Common myeloid progenitor, CD34-positive (primary cell): ENCODE results near the gene DTNBP1.

Experiments used
- CTCF ChIA-PET: fragments of 350-600 bp; sonication (Branson Sonifier 250); formaldehyde crosslinking; loops from one replicate; lab custom pipeline; 2021; ENCODE audit warnings: antibody characterized with exemption; lab: Charles Lee
- POLR2A ChIA-PET: fragments of 350-600 bp; sonication (Branson Sonifier 250); formaldehyde crosslinking; loops from one replicate; lab custom pipeline; 2021; ENCODE audit warnings: antibody characterized with exemption; lab: Charles Lee
- DNase-seq, 3 donors: peaks; one replicate each; pipeline versions ENCODE4 v3.0.0 to v3.0.0-alpha.2; 2013
- H3K27ac ChIP-seq, 2 experiments: 1 replicate in 1 of 2; 2 replicates in 1 of 2; pipeline ENCODE4 v1.7.0; 2013; ENCODE audit warnings: inconsistent platforms in 2 of 2, low read length in 2 of 2, mild to moderate bottlenecking in 2 of 2, low read depth in 1 of 2, moderate library complexity in 1 of 2; ENCODE audit not compliant: severe bottlenecking in 2 of 2, insufficient read depth in 1 of 2, poor library complexity in 1 of 2
- H3K27me3 ChIP-seq, 5 experiments: replicated peaks in 2 of 5; 1 replicate in 3 of 5; 2 replicates in 2 of 5; pipeline versions ENCODE4 v1.6.1 to v1.7.0; 2013; ENCODE audit warnings: low read length in 4 of 5, mild to moderate bottlenecking in 2 of 5, moderate library complexity in 2 of 5, inconsistent platforms in 1 of 5; ENCODE audit not compliant: insufficient read depth in 5 of 5, control insufficient read depth in 4 of 5
- H3K36me3 ChIP-seq, 4 experiments: 1 replicate in 2 of 4; 2 replicates in 2 of 4; pipeline versions ENCODE4 v1.6.1 to v1.7.0; 2013; ENCODE audit warnings: low read length in 3 of 4, control low read depth in 1 of 4, mild to moderate bottlenecking in 1 of 4; ENCODE audit not compliant: control insufficient read depth in 4 of 4, insufficient read depth in 4 of 4
- H3K4me1 ChIP-seq, 4 experiments: 1 replicate in 3 of 4; 2 replicates in 1 of 4; pipeline versions ENCODE4 v1.6.1 to v1.7.1; 2013; ENCODE audit warnings: low read length in 3 of 4, mild to moderate bottlenecking in 3 of 4, control low read depth in 1 of 4, inconsistent platforms in 1 of 4, moderate library complexity in 1 of 4; ENCODE audit not compliant: control insufficient read depth in 4 of 4, insufficient read depth in 4 of 4; ENCODE audit errors: control extremely low read depth in 1 of 4
- H3K4me3 ChIP-seq, 7 experiments: 1 replicate in 4 of 7; 2 replicates in 3 of 7; pipeline versions ENCODE4 v1.5.1 to v1.7.0; 2013; ENCODE audit warnings: mild to moderate bottlenecking in 7 of 7, low read length in 6 of 7, moderate library complexity in 6 of 7, inconsistent platforms in 2 of 7, low read depth in 2 of 7, control low read depth in 1 of 7; ENCODE audit not compliant: insufficient read depth in 4 of 7, control insufficient read depth in 1 of 7; ENCODE audit errors: extremely low read depth in 1 of 7
- H3K9me3 ChIP-seq, 5 experiments: 1 replicate in 4 of 5; 2 replicates in 1 of 5; pipeline versions ENCODE4 v1.6.1 to v1.7.1; 2013; ENCODE audit warnings: low read length in 4 of 5, mild to moderate bottlenecking in 2 of 5, inconsistent platforms in 1 of 5, low read depth in 1 of 5, moderate library complexity in 1 of 5; ENCODE audit not compliant: control insufficient read depth in 4 of 5, insufficient read depth in 2 of 5; ENCODE audit errors: control extremely low read depth in 1 of 5
- WGBS: methylation state at CpG from one replicate; pipeline ENCODE4 v1.1.5; 2013; ENCODE audit not compliant: insufficient coverage; 5-methylcytosine and 5-hydroxymethylcytosine counted together

DTNBP1 gene

GRCh38 chr6:15500078-15500740 is 162.6 kb downstream of the DTNBP1 start:
- no peak overlapping the region for H3K4me3 ChIP-seq
- no peak overlapping the region for H3K27ac ChIP-seq
- ChIA-PET POLR2A (no interaction called here), CTCF (interaction anchor here (1.1 kb wide), 1 partner anchor 55 kb away, joined by 3 read pairs; no protein-coding TSS in a partner anchor)
- DNase-seq = no peak
- H3K9me3 ChIP-seq = no peaks in the 10 kb centered on the region
- H3K27me3 ChIP-seq = no peaks in the 10 kb centered on the region
- peaks cover 12 to 96% (median 81%) of the 10 kb centered on the region in 4 experiments for H3K36me3 ChIP-seq
- 92% methylated on average over 14 of the region's 16 CpGs for WGBS
- peaks cover 0 to 11% (median 0%) of the 10 kb centered on the region in 4 experiments for H3K4me1 ChIP-seq

- H3K27me3 ChIP-seq = no peaks in the 10 kb centered on the region
- WGBS = 100% methylated on average over 3 of the region's 9 CpGs
Measured at GRCh38 chr6:15499591-15499990, 163.2 kb downstream of the DTNBP1 start.

GRCh38 chr6:15499125-15499524 is 163.7 kb downstream of the DTNBP1 start:
- 100% methylated on average over 12 of the region's 12 CpGs for WGBS
- Histone ChIP-seq H3K4me3 (no peak overlapping the region), H3K9me3 (no peaks in the 10 kb centered on the region), H3K36me3 (peaks cover 12 to 92% (median 80%) of the 10 kb centered on the region in 4 experiments), H3K4me1 (peaks cover 0 to 8% (median 0%) of the 10 kb centered on the region in 4 experiments), H3K27ac (no peak overlapping the region), H3K27me3 (no peaks in the 10 kb centered on the region)
- ChIA-PET POLR2A (no interaction called here), CTCF (no interaction called here)
- DNase-seq = no peak

More at GRCh38 chr6:15499591-15499990, 163.2 kb downstream of the DTNBP1 start:
- DNase-seq = no peak
- H3K4me1 ChIP-seq = peaks cover 0 to 10% (median 0%) of the 10 kb centered on the region in 4 experiments
- H3K36me3 ChIP-seq = peaks cover 12 to 96% (median 82%) of the 10 kb centered on the region in 4 experiments
- H3K27ac ChIP-seq = no peak overlapping the region
- CTCF ChIA-PET = no interaction called here
- POLR2A ChIA-PET = no interaction called here
- no peak overlapping the region for H3K4me3 ChIP-seq
- H3K9me3 ChIP-seq = no peaks in the 10 kb centered on the region

DNA sequence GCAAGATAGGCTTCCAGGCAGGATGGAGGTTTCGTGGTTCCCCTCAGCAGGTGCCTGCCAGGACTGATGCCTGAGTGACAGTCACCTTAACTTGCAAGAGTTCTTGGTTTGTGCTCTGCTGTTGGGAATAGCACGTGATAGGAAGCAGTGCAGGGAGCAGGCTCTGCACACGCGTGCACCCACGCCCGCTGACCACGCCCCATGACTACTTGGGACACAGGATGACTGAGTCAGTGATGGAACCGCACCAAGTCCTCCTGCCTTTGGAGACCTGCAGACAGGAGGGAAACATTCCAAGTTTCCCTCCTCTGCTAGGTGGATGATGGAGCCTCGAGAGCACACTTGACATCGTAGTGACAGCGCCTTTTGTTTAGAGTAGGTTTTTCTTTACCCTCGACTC is 164.2 kb downstream of the DTNBP1 start:
- H3K4me1 ChIP-seq = peaks cover 0 to 8% (median 0%) of the 10 kb centered on the region in 4 experiments
- ChIA-PET CTCF (no interaction called here), POLR2A (no interaction called here)
- H3K4me3 ChIP-seq = no peak overlapping the region
- H3K27ac ChIP-seq = no peak overlapping the region
- H3K36me3 ChIP-seq = peaks cover 12 to 90% (median 75%) of the 10 kb centered on the region in 4 experiments
- H3K27me3 ChIP-seq = no peaks in the 10 kb centered on the region
- WGBS = 91% methylated on average over 12 of the region's 12 CpGs
- H3K9me3 ChIP-seq = no peaks in the 10 kb centered on the region
- DNase-seq = no peak

- Histone ChIP-seq H3K27ac (no peak overlapping the region), H3K4me1 (peaks cover 0 to 8% (median 3%) of the 10 kb centered on the region in 4 experiments), H3K27me3 (no peaks in the 10 kb centered on the region), H3K4me3 (no peak overlapping the region), H3K36me3 (peaks cover 12 to 88% (median 60%) of the 10 kb centered on the region in 4 experiments), H3K9me3 (no peaks in the 10 kb centered on the region)
- WGBS = 98% methylated on average over 57 of the region's 60 CpGs
- no peak for DNase-seq
- POLR2A ChIA-PET = no interaction called here
- CTCF ChIA-PET = interaction anchor here (1.2 kb wide), 1 partner anchor 126 kb away, joined by 4 read pairs; no protein-coding TSS in a partner anchor
Measured at GRCh38 chr6:15496345-15497131, 166.3 kb downstream of the DTNBP1 start.

DNA sequence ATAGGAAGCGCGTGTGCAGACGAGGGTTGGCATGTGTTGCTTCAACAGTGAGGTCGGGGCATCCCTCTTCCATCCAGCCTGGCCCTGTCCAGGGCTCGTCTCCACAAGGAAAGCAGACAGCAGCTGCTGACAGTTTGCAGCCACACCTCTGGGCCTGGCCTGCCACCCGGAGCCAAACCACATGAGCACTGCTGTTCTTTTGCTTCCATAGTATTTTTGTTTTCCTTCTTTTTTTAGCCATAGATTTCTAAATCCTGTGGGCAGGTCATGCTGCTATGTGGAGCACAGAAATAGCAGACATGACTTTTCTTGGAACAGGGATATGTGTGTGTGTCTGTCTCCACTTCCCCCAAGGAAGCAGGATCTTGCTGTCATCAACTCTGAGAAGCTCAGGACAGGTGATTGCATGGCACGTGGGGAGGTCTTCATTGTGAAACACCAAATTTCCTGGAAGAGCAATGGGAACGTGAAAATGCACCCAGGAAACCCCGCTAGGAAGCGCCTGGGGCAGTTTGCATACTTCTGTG is 167.4 kb downstream of the DTNBP1 start:
- Histone ChIP-seq H3K27me3 (no peaks in the 10 kb centered on the region), H3K27ac (no peak overlapping the region), H3K36me3 (peaks cover 12 to 80% (median 50%) of the 10 kb centered on the region in 4 experiments), H3K4me1 (peaks cover 5 to 18% (median 11%) of the 10 kb centered on the region in 4 experiments), H3K4me3 (no peak overlapping the region), H3K9me3 (no peaks in the 10 kb centered on the region)
- WGBS = 94% methylated on average over 10 of the region's 10 CpGs
- POLR2A ChIA-PET = no interaction called here
- no peak for DNase-seq
- CTCF ChIA-PET = no interaction called here
